ENCODE measurements around the gene HOXB5. TPM values are rescaled to one million over a fixed set of nuclear protein-coding genes. Genes with fewer than 3 reads are reported as not detected.

Gene HOXB5
- total and polyA plus RNA-seq, 2 donors (not counting 1 experiment from before 2014, with no cell fraction given), result not detected

DNA sequence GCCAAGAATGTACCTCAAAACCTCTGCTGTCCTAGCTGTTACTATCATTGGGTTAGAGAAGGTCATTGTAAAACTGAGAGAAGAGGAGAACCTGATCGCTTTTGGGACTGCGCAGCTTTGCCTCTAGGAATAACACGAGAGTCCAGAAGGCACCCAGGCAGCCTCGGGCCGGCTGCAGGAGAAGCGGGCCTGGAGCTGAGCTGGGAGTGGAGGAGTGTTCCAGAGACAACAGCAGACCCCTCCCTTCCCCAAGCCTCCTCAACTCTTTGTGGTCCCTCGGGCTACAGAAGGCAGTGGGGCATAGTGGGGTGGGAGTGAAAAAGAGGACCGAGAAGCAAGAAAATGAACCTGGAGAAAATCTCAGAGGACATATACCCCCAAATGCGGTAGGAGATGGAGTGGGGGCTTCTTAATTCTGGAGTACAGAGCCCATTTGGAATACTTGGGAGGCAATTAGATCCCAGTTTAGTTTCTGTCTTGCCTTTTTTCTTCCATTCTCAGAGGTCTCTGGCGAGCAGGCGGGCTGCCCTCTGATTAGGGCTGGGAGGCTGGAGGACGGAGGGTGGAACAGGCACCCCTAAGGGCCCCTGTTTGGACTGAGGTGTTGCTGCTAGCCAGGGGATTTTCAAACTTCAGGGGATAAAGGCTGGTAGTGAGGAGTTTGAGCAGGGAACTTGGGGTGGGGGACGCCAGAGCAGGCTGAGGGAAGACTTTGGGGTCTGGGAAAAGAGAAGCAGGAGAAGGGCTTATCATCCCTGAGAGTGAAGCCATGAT is 35.3 kb downstream of the HOXB5 start:
- Histone ChIP-seq H3K36me3 (replicated peaks in 1 of 2; ENCODE audit: control extremely low read depth in 1 of 2, control insufficient read depth in 1 of 2, extremely low read depth in 1 of 2, insufficient read depth in 2 of 2, low read length in 1 of 2) (no peaks in the 10 kb centered on the region), H3K4me2 (replicated peaks; ENCODE audit: low read depth, low read length, poor library complexity, severe bottlenecking) (no peak overlapping the region), H3K9ac (ENCODE audit: low read length) (no peak overlapping the region), H3K9me3 (ENCODE audit: control extremely low read depth in 1 of 3, control insufficient read depth in 2 of 3, insufficient read depth in 1 of 3, low read length in 2 of 3) (peaks cover 0 to 5% (median 0%) of the 10 kb centered on the region in 3 donors), H3K27me3 (replicated peaks in 1 of 4; ENCODE audit: control extremely low read depth in 1 of 4, control insufficient read depth in 3 of 4, insufficient read depth in 4 of 4, low read length in 3 of 4) (peaks cover 0 to 37% (median 12%) of the 10 kb centered on the region in 4 experiments), H2AFZ (ENCODE audit: insufficient read depth, low read depth, low read length, poor library complexity, severe bottlenecking) (no peak overlapping the region), H3K4me3 (ENCODE audit: control extremely low read depth in 1 of 5, extremely low read depth in 1 of 5, insufficient read depth in 1 of 5, low read depth in 2 of 5, low read length in 4 of 5) (no peak overlapping the region), H3K4me1 (ENCODE audit: control insufficient read depth in 2 of 2, insufficient read depth in 2 of 2, low read length in 2 of 2) (peaks cover 0 to 4% of the 10 kb centered on the region in 2 donors), H3K79me2 (ENCODE audit: control insufficient read depth, insufficient read depth, low read length) (no peaks in the 10 kb centered on the region), H3K27ac (ENCODE audit: low read length in 2 of 2) (no peak overlapping the region), H4K20me1 (ENCODE audit: control insufficient read depth, insufficient read depth, low read length, poor library complexity, severe bottlenecking) (no peaks in the 10 kb centered on the region)
- CTCF ChIA-PET, result interaction anchor here (1.1 kb wide), 1 partner anchor 250 kb away, joined by 3 read pairs; no protein-coding TSS in a partner anchor
- DNase-seq (no peak), ATAC-seq (ENCODE audit: low read depth) (no peak)
- intact Hi-C loops (cut with micrococcal nuclease), result no loop called here
- WGBS (ENCODE audit: insufficient coverage), result 97% methylated on average over 8 of the region's 13 CpGs
- Mint-ChIP-seq H3K9me3 (ENCODE audit: insufficient read depth) (no peaks in the 10 kb centered on the region), H3K4me1 (peaks cover 4% of the 10 kb centered on the region), H3K27ac (no peak overlapping the region), H3K4me3 (no peak overlapping the region), H3K27me3 (peaks cover 33% of the 10 kb centered on the region)
- POLR2A ChIA-PET, result no interaction called here
- TF ChIP-seq, protein P1, sequence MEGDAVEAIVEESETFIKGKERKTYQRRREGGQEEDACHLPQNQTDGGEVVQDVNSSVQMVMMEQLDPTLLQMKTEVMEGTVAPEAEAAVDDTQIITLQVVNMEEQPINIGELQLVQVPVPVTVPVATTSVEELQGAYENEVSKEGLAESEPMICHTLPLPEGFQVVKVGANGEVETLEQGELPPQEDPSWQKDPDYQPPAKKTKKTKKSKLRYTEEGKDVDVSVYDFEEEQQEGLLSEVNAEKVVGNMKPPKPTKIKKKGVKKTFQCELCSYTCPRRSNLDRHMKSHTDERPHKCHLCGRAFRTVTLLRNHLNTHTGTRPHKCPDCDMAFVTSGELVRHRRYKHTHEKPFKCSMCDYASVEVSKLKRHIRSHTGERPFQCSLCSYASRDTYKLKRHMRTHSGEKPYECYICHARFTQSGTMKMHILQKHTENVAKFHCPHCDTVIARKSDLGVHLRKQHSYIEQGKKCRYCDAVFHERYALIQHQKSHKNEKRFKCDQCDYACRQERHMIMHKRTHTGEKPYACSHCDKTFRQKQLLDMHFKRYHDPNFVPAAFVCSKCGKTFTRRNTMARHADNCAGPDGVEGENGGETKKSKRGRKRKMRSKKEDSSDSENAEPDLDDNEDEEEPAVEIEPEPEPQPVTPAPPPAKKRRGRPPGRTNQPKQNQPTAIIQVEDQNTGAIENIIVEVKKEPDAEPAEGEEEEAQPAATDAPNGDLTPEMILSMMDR (IDR thresholded peaks at IDR 0.05), result no peak
- no peak for TF ChIP-seq EZH2 (IDR thresholded peaks at IDR 0.05; ENCODE audit: borderline replicate concordance, insufficient read depth, low read depth, low read length, poor library complexity, severe bottlenecking)
